Keratinocyte (primary cell): Measurements from ENCODE around the gene DYRK2.

Source experiments
- CTCF ChIP-seq, 3 experiments: IDR thresholded peaks in 1 of 3; conservative IDR thresholded peaks in 1 of 3; optimal IDR thresholded peaks in 1 of 3; 2 replicates in 2 of 3; 3 replicates in 1 of 3; pipeline versions ENCODE3 to v1.5.1; 2011; ENCODE audit warnings: low read length in 3 of 3, mild to moderate bottlenecking in 3 of 3, moderate library complexity in 2 of 3, control low read depth in 1 of 3, inconsistent platforms in 1 of 3; ENCODE audit not compliant: insufficient read depth in 2 of 3; ENCODE audit errors: extremely low read depth in 1 of 3
- EZH2 ChIP-seq: IDR thresholded peaks from one replicate; pipeline ENCODE4 v1.6.1; 2012; ENCODE audit warnings: inconsistent platforms, mild to moderate bottlenecking, low read length, moderate library complexity

- TF ChIP-seq CTCF (optimal IDR thresholded peaks at IDR 0.05 in 1 of 3, IDR thresholded peaks at IDR 0.05 in 1 of 3, conservative IDR thresholded peaks at IDR 0.05 in 1 of 3; ENCODE audit: extremely low read depth in 1 of 3, insufficient read depth in 2 of 3, low read length in 3 of 3) (no peak), EZH2 (no peak)
Measured at GRCh38 chr12:67697443-67697842, 48.9 kb downstream of the DYRK2 start.
